Kidney glomerular epithelial cell (primary cell): Measurements from ENCODE around the gene MYRF.

ENCODE experiments used
- DNase-seq: peaks from one replicate; lab custom pipeline; 2025; lab: John Stamatoyannopoulos, UW

Gene MYRF

DNA sequence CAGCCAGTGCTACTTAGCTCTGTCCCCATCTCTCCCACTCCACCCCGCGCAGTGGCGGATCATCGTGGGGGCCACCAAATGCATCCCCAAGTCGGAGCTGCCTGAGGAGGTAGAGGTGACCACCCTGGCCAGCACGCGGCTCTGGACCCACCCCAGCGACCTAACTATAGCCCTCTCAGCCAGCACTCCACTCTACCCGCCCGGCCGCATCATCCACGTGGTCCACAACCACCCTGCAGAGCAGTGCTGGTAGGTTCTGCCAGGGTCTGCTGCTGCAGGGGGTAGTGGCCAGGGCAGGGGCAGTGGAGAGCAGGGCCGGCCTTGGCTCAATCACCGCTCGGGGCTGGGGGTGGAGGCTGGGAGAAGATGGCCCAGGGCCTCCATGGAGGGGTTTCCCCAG is 13.0 kb upstream of the MYRF start:
- DNase-seq, result no peak

DNA sequence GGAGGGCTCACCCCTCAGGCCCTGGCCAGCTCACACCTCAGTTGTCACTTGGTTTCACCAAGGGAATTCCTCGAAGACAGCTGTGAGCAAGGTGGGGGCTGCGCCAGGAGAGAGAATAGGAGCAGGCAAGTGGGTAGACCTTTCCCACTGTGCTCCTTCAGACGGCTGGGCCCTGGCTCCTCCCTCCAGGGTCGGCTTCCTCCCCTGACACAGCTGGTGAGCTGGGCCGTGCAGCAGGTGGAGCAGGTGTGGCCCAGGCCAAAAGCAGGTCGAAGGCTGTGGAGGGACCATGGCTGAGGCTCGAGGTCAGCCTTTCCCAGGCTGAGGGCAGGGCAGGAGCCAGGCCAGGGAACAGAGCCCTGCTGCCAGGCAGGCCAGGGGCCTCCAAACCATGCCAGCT is 12.5 kb upstream of the MYRF start:
- no peak for DNase-seq

DNA sequence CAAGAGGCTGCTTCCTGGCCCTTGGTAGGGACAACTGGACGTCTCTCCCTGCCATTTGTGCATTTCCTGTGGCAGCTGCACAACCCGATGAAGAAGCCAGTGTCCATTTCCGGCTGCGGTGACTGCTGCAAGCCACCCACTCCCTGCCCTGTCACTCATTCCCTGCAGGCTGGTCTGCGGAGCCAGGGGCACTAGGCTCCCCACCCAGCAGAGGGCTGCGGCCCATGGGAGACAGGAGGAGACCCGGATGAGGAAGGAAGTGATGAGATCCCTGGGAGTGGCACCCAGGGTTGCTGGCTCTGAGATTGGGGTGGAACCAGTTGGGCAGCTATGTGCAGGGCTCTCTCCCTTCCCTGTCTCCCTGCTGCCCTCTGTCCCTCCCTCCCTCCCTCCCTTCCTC is 10.0 kb upstream of the MYRF start:
- DNase-seq, result no peak

DNA sequence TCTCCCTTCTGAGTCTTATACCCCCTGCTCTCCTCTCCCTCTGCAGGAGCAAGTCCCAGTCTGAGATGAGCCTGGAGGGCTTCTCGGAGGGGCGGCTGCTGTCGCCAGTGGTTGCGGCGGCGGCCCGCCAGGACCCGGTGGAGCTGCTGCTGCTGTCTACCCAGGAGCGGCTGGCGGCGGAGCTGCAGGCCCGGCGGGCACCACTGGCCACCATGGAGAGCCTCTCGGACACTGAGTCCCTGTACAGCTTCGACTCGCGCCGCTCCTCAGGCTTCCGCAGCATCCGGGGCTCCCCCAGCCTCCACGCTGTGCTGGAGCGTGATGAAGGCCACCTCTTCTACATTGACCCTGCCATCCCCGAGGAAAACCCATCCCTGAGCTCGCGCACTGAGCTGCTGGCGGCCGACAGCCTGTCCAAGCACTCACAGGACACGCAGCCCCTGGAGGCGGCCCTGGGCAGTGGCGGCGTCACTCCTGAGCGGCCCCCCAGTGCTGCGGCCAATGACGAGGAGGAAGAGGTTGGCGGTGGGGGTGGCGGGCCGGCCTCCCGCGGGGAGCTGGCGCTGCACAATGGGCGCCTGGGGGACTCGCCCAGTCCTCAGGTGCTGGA is 8.8 kb upstream of the MYRF start:
- DNase-seq, result no peak

DNA sequence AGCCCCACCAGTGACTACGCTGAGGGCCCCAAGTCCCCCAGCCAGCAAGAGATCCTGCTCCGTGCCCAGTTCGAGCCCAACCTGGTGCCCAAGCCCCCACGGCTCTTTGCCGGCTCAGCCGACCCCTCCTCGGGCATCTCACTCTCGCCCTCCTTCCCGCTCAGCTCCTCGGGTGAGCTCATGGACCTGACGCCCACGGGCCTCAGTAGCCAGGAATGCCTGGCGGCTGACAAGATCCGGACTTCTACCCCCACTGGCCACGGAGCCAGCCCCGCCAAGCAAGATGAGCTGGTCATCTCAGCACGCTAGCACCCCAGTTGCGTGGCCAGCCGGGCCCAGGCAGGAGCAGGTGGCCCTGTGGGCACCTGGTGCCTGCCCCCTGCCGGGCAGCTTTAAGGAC is 8.3 kb upstream of the MYRF start:
- DNase-seq, result no peak

GRCh38 chr11:61744609-61745156 is 7.8 kb upstream of the MYRF start:
- no peak for DNase-seq

DNA sequence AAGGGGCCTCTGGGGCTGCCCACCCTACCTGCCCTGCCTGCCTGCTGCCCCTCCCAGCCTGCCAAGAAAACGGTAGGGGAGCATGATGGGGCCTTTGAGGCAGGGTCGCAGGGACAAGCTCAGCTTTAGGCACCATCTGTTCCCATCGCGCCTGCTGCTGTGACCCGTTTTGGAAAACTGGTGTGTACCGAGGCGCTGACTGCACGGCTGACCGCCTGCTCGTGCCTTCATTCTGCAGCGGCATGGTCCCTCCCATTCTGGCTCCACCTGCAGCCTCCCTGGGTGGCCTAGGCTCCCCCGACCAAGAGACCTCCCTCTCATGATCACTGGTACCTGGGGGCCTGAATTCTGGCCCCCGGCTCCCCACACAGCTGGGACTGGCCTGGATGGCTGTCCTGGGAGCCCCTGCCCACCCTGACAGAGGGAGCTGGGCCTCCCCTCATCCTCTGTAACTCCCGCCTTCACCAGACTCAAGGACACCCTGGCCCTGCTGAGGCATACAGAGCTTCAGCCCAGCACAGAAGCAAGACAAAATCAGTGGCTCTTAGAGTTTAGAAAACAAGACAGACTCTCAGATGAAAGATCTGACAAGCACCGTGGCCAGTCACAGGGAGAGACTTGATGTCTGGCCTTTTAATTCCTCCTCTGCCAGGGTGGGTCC is 6.5 kb upstream of the MYRF start:
- no peak for DNase-seq

- no peak for DNase-seq
Observed at GRCh38 chr11:61746442-61747191, 5.8 kb upstream of the MYRF start.

- peak; percentile 59 for DNase-seq
Observed at GRCh38 chr11:61747192-61747966, 5.1 kb upstream of the MYRF start.

DNA sequence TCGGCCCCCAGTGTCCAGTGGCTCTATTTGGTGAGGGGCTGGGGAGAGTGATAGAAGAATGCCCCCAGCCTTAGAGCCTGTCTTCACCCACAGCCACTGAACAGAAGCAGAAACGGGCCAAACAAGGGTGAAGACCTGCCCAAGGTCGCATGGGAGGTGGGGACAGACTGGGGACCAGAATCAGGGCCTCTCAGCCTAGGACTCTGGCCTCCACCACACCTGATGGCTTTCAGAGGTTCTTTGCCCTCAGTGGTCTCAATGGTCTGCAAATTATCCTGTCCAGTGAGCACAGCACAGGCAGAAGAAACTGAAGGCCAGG is 4.5 kb upstream of the MYRF start:
- DNase-seq, result no peak

DNA sequence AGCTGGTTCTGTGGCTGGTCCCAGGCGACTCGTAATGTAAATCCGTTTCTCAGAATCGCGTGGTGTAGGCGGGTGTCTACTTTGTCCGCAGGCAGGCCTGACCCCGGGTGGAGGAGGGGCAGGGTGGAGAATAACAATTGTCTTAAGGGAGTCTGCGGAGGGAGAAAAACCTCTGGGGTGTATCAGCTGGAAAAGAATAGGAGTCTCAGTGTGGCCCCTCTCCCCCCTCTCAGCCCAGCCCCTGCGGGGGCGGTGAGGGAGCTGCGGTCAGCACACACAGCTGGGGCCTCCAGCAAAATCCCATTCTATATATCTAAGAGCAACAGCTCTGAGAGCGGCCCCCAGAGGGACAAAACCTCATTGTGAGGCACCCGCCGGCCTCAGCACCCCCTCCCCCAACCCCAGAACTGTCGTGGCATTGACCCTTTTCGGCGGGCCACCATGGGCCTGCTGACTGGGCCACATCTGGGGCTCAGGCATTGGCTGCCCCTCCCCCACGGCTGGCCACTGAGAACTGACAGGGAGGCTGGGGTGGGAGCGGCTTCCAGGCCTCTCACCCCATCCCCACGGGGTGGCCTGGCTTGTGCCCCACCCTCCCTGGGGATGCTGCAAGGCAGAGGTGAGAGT is 2.7 kb upstream of the MYRF start:
- no peak for DNase-seq

GRCh38 chr11:61750631-61751273 is 1.7 kb upstream of the MYRF start:
- no peak for DNase-seq

DNA sequence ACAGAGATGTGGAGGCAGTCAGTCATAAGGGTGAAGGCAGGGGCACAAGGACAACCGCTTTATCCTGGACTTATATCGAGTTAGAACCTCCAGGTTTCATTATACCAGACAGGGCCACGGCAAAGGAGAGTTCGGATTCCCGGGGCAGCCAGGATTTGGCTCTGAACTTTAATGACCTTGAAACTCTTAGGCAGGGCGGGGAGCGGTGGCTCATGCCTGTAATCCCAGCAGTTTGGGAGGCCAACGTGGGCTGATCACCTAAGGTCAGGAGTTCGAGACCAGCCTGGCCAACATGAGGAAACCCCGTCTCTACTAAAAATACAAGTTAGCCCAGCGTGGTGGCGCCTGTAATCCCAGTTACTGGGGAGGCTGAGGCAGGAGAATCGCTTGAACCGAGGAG is 1.1 kb upstream of the MYRF start:
- no peak for DNase-seq

- no peak for DNase-seq
Observed at GRCh38 chr11:61752925-61753521, 587 bp downstream of the MYRF start.

- DNase-seq, result no peak
Observed at GRCh38 chr11:61753672-61754071, 1.2 kb downstream of the MYRF start.

DNA sequence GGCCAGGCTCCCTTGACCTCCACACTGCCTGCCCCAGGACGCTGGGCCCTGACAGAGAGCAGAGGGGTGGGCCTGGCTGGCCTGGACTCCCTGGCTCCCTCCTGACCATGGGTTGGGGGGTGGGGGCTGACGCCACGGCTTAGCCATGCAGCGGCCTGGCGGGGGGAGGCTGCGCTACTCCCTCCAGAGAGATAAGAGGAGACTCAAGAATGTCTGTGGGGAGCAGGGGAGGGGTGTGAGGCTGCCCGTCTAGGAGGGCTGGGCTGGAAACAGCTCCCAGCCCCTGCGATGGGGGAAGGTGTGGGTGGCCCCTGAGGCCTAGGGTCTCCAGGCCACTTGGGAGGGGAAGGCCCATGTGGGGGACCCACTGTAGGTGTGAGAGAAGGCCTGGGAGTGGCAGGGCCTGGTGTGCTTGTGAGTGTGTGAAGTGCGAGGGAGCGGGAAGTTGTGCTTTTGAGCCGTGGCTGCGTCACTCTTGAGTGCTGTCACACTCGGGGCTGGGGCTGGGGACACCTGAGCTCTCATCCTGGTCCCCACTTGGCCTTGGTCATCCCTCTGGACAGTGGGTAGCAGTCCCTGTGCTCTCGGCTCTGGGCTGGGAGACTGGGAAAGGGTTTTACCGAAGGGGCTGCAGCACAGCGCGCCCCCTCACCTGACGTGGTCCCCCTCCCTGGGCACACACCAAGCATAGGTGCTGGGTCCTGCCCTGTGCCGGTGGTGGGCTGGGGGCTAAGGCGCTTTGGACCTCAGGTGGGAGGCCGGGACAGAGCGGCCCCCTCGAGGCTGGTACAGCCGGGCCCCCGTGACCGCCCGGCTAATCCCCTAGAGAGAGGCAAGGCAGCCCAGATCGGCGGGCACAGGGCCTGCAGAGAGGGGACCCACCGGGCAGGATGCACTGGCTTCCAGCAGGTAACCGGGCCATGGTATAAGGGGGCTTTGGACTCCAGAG is 2.4 kb downstream of the MYRF start:
- peak; percentile 64 for DNase-seq

- no peak for DNase-seq
Observed at GRCh38 chr11:61756147-61756451, 3.7 kb downstream of the MYRF start.

GRCh38 chr11:61756452-61757212 is 4.2 kb downstream of the MYRF start:
- peak; percentile 69 for DNase-seq

DNA sequence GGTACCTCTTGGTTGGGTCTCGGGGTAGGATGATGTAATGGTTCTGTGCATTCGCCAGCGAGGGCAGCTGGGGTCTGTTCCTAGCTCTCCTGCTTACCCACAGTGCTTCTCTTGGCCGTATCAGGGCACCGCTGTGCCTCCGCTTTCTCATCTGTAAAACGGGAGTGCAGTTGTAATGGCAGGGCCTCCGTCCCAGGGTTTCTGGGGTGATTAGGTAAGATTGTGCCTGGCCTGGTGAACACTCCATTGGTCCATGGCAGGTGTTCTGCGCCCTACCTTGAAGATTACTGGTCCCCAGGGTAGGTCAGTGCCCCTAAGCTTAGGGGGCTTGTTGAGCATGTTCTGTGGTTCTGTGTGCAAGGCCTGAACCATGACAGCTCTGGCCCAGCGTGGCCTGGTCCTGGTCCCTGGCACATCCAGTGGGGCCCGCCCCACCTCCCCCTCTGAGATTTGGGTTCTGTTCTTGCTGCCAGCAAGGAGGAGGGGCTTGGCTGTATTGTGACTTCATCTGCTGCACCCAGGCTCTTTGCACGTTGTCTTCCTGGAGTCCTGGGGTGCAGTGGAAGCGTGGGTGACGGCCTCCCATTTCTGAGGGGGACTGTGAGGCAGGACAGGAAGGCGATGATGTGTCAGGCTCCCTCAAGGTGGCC is 4.9 kb downstream of the MYRF start:
- no peak for DNase-seq
